Myocyte (in vitro differentiated cells): ENCODE measurements around the gene PDZD7. TPM values are rescaled to one million over a fixed set of nuclear protein-coding genes. Genes with fewer than 3 reads are reported as not detected.
A peak's percentile ranks its signal among the peaks of the same experiment; 100 is the strongest.

Experiments used
- DNase-seq: peaks from one replicate; pipeline ENCODE4 v3.0.0-alpha.2; 2012; ENCODE audit warnings: low read depth
- microRNA counts: library from miRNA; unstranded; fragments of <30 nt; microRNA quantifications from one replicate; lab custom pipeline; 2016
- microRNA-seq: library from miRNA; unstranded; fragments of <30 nt; microRNA quantifications from one replicate; pipeline ENCODE4, GENCODE V29; 2016
- total RNA-seq: library from RNA; depleted of rRNA; stranded (reverse); fragments of >200 nt; gene quantifications from 2 replicates; pipeline ENCODE4 v1.2.3, GENCODE V29; 2014

The PDZD7 gene
- total RNA-seq, 1 donor from 2014 or later, result 1.9 TPM

DNA sequence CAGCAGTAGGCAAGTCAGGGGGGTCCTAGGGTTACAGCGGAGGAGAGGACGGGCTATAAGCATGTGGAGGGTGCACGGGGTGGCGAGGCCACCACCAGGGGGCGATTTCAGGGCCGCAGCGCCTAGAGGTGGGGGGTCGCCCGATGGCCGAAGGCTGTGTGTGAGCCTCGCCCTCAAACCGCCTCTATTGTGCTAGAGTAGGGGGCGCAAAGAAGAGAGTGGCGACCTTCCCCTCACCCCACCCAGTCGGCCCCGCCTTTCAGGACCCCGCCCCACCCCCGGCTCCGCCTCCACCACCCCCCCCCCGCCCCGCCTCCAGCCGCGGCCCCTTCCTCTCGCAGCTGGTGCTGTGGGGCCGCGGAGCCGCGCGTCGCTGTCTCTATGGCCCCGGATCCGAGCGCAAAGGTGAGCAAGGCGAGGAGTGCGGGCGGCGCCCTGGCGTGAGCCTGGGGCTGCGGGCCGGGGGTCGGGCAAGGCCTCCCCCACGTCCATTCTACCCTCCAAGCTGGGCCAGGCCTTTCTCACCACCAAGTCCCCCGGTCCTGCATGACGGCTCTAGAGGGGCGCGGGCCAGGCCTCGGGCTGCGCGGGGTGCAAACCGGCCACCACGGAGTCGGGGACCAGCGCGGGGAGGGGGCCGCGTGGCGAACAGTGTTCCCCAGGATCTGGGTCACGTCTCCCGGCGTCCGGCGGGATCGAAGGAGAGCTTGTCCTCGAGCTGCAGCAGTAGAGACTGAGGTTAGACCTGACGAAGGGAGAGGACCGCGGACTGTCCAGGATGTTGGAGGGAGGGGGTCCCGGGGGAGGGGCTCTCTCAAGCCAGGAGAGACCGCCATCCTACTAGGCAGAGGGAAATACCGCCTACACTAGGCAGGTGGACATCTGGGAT is 61.5 kb downstream of the PDZD7 start, which contains the start of gene SEMA4G:
Gene SEMA4G (plus strand): TSS at position 318 of the 889 bp plus-strand sequence. CDS start 3,409 bp downstream, outside the sequence.
- DNase-seq, result peak; percentile 38

- DNase-seq, result no peak
These were observed 62.1 kb downstream of the PDZD7 start for GRCh38 chr10:100968863-100969186.

- DNase-seq, result no peak
These were observed 62.7 kb downstream of the PDZD7 start for GRCh38 chr10:100968062-100968736.

GRCh38 chr10:100967332-100967731 is 63.6 kb downstream of the PDZD7 start:
- no peak for DNase-seq

DNA sequence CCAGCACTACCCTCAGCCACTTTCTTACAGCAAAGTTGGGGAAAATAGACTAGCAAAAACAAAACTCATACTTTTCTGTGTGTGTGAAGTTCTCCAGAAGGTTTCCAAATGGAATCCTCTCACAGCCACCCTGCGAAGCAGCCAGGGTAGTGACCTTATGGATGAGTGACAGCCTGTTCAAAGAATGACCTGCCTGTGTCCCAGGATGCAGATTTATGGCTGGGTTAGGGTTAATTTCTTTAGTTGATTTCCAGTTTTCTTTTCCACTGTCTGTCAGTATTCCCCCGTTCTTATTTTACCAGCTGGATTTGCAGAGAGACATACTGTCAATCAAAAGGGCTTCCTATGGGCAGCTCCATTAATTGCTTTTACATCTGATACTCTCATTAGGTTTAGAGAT is 64.0 kb downstream of the PDZD7 start:
- no peak for DNase-seq

- no peak for DNase-seq
These were observed 65.1 kb downstream of the PDZD7 start for GRCh38 chr10:100965820-100966219.

DNA sequence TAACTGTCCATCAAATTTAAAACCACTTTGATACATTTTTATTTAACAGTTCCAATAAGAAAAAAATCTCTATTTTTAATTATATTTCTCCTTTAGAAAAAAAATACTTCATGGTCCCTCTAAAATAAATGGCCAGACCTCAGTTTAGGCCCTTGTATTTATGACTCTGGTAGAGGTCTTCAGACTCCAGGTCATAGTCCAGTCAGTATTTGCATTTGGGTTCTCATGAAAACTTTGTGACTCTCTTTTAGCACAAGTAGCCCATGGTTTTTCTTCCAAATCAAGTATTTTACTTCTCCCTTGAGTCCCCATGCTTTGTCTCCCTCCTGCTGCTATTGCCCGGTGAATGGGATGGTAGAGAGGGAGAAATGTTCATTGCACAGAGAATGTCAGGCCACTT is 67.1 kb downstream of the PDZD7 start:
- no peak for DNase-seq

DNA sequence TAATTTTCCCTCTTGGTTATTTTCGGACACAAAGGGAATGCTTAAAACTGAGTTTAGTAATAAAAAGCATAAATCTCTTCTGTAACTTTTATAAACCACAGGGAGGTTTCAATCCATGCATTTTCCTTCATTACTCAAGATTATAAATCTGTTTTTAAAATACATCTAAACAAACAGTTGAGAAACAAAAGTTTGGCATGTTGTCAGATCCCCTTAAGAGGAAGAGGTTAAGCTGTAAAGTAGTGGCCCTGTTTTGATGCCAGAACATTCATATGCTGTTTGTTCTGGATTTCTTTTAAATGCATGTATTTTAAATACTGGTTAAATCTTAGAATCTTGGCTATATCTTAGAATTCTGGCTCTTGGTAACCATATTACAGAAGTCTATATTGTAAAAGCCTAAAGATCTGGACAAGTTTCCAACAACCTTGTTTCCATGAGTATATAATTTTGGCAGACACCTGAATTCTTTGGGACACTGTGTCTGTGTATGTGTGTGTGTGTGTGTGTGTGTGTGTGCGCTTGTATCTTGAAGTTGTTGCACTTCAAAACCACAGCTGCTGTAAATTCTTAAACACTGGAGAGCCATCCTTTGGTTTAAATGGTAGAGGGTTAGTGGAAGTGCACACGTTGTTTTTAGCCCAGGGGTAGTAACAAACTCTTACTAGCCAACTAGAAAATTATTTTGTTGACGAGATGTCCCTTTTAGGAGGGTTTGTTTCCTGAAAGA is 68.4 kb downstream of the PDZD7 start:
- no peak for DNase-seq

DNA sequence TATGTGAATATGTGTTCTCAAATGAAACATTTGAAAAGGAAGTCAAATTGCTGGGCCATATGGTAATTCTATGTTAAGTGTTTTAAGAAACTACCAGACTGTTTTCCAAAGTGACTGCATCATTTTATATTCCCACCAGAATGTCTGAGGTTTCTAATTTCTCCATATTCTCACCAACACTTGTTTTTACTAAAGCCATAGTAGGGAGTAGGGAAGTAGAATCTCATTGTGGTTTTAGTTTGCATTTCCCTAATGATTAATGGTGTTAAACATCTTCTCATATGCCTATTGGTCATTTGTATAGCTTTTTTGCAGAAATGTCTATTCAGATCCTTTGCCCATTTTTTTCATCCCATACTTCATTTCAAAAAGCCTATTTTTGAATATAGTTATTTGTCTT is 70.7 kb downstream of the PDZD7 start:
- DNase-seq, result no peak

MicroRNAs within 50 kb of the gene (microRNA counts, 767-probe panel; counts per million panel counts)
- microRNA hsa-miR-608 (lab: Ali Mortazavi, UCI), result not detected

Small RNAs within 50 kb of the gene (microRNA-seq; reads per million reads assigned to microRNA genes)
- gene MIR608, result not detected

Other genes starting within 250 kb of the PDZD7 start
- gene SLF2, start 118.2 kb downstream of the PDZD7 start, total RNA-seq, result 81.5 and 99.4 TPM in 2 replicates
- 0.72 and 2.5 TPM in 2 replicates for gene SEMA4G, start 61.6 kb downstream of the PDZD7 start, total RNA-seq
- gene MRPL43, start 43.6 kb downstream of the PDZD7 start, total RNA-seq, result 65.6 and 70.2 TPM in 2 replicates
- gene TWNK, start 43.6 kb downstream of the PDZD7 start, total RNA-seq, result 5.1 and 5.8 TPM in 2 replicates
- 134 and 204 TPM in 2 replicates for gene LZTS2, start 31.3 kb downstream of the PDZD7 start, total RNA-seq
- gene SFXN3, start 105 bp upstream of the PDZD7 start, total RNA-seq, result 103 and 122 TPM in 2 replicates
- gene KAZALD1, start 30.9 kb upstream of the PDZD7 start, total RNA-seq, result 34.7 and 37.5 TPM in 2 replicates
- gene TLX1, start 100.2 kb upstream of the PDZD7 start, total RNA-seq, result not detected in 2 replicates
- gene LBX1, start 198.3 kb upstream of the PDZD7 start, total RNA-seq, result 11.7 and 14.1 TPM in 2 replicates